Activated T-helper 17 cell treated with anti-CD3 and anti-CD28 coated beads, Interleukin-2, amount 50 U/mL, for 72 hours (primary cell): Measurements from ENCODE around the gene GEMIN4. TPM values are rescaled to one million over a fixed set of nuclear protein-coding genes. Genes with fewer than 3 reads are reported as not detected.

Source experiments
- ATAC-seq: fragments of 150-1000 bp; cut with Tn5 transposase; replicated peaks from 2 replicates; pipeline ENCODE4 v1.10.0; 2021; ENCODE audit warnings: mild to moderate bottlenecking, moderate library complexity
- H3K27ac Mint-ChIP-seq: one replicate; pipeline ENCODE4 v1.8.0; 2022; ENCODE audit warnings: mixed read lengths
- H3K27me3 Mint-ChIP-seq: one replicate; pipeline ENCODE4 v1.8.0; 2022; ENCODE audit warnings: mixed read lengths
- H3K36me3 Mint-ChIP-seq: one replicate; pipeline ENCODE4 v1.8.0; 2022; ENCODE audit warnings: low read depth, mild to moderate bottlenecking, mixed read lengths
- H3K4me1 Mint-ChIP-seq: one replicate; pipeline ENCODE4 v1.8.0; 2022; ENCODE audit warnings: mixed read lengths
- H3K4me3 Mint-ChIP-seq: one replicate; pipeline ENCODE4 v1.8.0; 2022; ENCODE audit warnings: mild to moderate bottlenecking, mixed read lengths
- H3K9me3 Mint-ChIP-seq: one replicate; pipeline ENCODE4 v1.8.0; 2022; ENCODE audit warnings: mixed read lengths
- total RNA-seq, 2 donors: library from RNA; stranded (reverse); gene quantifications; one replicate each; pipeline ENCODE4 v1.2.3, GENCODE V29; 2022

The GEMIN4 gene
- total RNA-seq, 2 donors from 2014 or later = 40.7 to 54.4 TPM

DNA sequence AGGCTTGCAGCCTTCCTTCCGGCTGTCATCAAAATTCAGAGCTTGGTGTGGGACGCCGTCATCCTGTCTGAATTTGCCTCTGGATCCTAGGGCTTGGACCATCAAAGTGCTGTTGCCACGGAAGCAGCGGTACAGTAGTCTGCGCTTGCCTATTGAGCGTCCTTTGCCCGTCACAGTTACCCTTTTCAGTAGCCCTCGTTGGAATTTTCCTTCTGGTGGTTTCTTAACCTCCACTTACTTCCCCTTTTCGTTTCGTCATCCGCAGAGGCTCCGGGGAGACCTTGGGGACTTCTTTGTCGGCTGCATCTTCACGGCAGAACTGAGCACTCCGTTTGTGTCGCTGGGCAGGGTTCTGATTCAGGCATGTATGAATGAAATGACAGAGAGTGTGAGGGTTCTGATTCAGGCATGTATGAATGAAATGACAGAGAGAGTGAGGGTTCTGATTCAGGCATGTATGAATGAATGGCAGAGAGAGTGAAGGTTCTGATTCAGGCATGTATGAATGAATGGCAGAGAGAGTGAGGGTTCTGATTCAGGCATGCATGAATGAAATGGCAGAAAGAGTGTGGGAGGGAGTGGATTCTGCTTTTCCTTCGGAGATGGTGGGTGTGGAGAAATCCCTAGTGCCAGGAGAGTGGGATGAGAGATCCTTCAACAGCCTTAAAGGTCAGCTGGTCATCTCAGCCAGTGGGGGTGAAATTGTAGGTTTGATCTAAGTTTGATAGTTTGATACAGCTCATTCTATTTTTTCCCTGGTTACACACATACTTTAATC, 11.6 kb downstream of the GEMIN4 start:
- H3K4me3 Mint-ChIP-seq = peak overlapping the region; percentile 45
- peak; percentile 92 for ATAC-seq
- H3K36me3 Mint-ChIP-seq = peaks cover 94% of the 10 kb centered on the region
- H3K27ac Mint-ChIP-seq = peak overlapping the region; percentile 64
- H3K27me3 Mint-ChIP-seq = no peaks in the 10 kb centered on the region
- no peaks in the 10 kb centered on the region for H3K9me3 Mint-ChIP-seq
- peaks cover 14% of the 10 kb centered on the region for H3K4me1 Mint-ChIP-seq

DNA sequence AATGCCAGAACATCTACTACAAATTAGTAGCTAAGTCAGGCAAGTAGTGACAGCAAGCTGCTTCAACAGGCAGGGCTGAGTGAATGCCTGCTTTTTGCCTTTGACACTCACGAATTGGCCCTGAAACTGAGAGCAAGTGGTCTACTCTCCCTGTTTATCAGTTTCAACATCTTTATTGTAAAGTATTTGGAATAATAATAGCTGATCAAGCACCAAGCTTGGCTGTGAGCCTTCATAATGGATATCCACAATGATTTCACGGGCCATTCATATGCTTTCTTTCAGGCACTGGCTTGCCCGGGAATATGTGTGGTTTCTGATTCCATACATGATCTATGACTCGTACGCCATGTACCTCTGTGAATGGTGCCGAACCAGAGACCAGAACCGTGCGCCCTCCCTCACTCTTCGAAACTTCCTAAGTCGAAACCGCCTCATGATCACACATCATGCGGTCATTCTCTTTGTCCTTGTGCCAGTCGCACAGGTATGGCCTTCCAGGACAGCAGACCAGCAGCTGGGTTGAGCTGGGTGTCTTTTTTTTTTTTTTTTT, 14.4 kb downstream of the GEMIN4 start:
- no peaks in the 10 kb centered on the region for H3K9me3 Mint-ChIP-seq
- no peak overlapping the region for H3K4me3 Mint-ChIP-seq
- H3K36me3 Mint-ChIP-seq = peaks cover 94% of the 10 kb centered on the region
- no peaks in the 10 kb centered on the region for H3K27me3 Mint-ChIP-seq
- H3K27ac Mint-ChIP-seq = no peak overlapping the region
- H3K4me1 Mint-ChIP-seq = peaks cover 22% of the 10 kb centered on the region
- no peak for ATAC-seq

DNA sequence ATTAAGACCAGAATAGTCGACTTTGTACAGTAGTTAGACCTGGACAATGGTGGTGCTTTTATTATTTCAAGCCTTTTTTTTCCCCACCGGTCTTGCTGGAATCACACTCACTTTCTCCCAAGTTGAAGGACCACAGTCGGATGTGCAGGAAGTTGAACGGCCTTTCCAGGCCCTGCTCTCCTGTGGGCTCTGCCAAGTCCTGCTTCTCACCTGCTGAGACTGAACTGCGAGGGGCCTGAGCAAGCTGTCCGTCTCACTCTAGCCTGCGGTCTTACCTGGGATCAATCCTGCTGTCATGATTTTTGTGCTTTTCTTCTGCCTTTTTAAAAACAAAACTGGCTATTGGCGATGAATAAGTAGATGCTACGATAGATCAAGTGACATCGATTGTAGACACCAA, 18.3 kb downstream of the GEMIN4 start:
- ATAC-seq = no peak

GRCh38 chr17:732902-733720, 19.0 kb downstream of the GEMIN4 start:
- Mint-ChIP-seq H3K4me3 (peak overlapping the region; percentile 93), H3K27me3 (no peaks in the 10 kb centered on the region), H3K27ac (peak overlapping the region; percentile 91), H3K9me3 (no peaks in the 10 kb centered on the region), H3K4me1 (peaks cover 8% of the 10 kb centered on the region), H3K36me3 (peaks cover 54% of the 10 kb centered on the region)
- peak; percentile 82 for ATAC-seq

More for the DNA sequence above, 18.3 kb downstream of the GEMIN4 start:
- no peaks in the 10 kb centered on the region for H3K27me3 Mint-ChIP-seq
- peak overlapping the region; percentile 91 for H3K27ac Mint-ChIP-seq
- H3K9me3 Mint-ChIP-seq = no peaks in the 10 kb centered on the region
- H3K4me3 Mint-ChIP-seq = peak overlapping the region; percentile 93
- H3K4me1 Mint-ChIP-seq = peaks cover 8% of the 10 kb centered on the region
- peaks cover 60% of the 10 kb centered on the region for H3K36me3 Mint-ChIP-seq

DNA sequence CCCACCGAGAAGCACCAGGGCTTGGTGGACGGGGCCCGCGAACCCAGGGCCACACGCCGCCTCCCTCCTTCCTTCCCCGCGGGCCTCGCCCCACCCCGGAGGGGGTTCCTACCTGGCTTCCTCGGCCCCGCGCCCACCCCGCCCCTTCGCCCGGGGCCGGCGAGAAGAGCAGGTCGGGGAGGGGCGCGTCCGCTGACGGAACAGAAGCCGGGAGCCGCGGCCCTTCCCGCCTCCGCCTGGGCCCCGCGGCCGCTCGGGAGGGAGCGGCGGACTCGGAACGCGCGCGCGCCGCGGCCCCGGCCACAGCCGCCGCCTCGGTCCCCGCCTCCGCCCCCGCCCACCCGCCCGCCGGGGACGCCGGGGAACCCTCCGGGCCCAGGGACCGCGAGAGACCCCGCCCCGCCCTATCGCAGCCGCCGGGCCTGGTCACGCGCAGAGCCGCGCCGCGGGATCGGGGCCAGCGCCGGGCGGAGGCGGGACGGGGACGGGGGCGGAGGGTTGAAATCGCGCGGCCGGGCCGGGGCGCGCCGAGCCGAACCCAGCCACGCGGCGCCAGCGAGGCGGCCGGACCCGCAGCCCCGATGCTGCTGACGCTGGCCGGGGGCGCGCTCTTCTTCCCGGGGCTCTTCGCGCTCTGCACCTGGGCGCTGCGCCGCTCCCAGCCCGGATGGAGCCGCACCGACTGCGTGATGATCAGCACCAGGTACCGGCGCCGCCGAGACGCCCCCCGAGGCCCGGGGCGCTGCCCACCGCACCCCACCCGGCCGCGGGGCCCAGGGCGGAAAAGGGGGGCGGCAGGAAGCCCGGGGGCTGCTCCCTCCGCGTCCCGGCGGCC, 19.8 kb downstream of the GEMIN4 start, which contains the start of gene TLCD3A:
TSS of gene TLCD3A (plus strand) at position 530 of the 835 bp plus-strand sequence. CDS start at position 582, 52 bp downstream.
- Mint-ChIP-seq H3K27me3 (no peaks in the 10 kb centered on the region), H3K36me3 (peaks cover 46% of the 10 kb centered on the region), H3K27ac (peak within 1 kb of the TSS; percentile 91), H3K4me3 (peak within 1 kb of the TSS; percentile 93), H3K9me3 (no peaks in the 10 kb centered on the region), H3K4me1 (peaks cover 8% of the 10 kb centered on the region)
- peak; percentile 66 for ATAC-seq

DNA sequence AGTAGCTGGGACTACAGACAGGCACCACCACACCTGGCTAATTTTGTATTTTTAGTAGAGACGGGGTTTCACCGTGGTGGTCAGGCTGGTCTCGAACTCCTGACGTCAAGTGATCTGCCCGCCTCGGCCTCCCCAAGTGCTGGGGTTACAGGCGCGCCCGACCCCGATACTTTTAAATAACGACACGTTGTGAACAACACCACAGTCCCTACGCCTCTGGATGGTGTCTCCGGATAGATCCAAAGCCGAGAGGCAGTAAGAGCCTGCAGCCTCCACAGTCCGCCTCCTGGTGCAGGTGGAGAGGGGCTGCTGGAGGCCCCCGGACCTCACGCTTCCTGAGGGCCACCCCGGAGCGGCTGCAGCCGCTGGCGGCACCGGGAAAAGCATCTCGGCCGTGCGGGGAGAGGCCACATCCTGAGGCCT, 20.4 kb downstream of the GEMIN4 start:
- ATAC-seq = peak; percentile 1
- Mint-ChIP-seq H3K4me1 (peaks cover 8% of the 10 kb centered on the region), H3K27me3 (peaks cover 3% of the 10 kb centered on the region), H3K36me3 (peaks cover 40% of the 10 kb centered on the region), H3K4me3 (peak overlapping the region; percentile 68), H3K27ac (peak overlapping the region; percentile 48), H3K9me3 (no peaks in the 10 kb centered on the region)

DNA sequence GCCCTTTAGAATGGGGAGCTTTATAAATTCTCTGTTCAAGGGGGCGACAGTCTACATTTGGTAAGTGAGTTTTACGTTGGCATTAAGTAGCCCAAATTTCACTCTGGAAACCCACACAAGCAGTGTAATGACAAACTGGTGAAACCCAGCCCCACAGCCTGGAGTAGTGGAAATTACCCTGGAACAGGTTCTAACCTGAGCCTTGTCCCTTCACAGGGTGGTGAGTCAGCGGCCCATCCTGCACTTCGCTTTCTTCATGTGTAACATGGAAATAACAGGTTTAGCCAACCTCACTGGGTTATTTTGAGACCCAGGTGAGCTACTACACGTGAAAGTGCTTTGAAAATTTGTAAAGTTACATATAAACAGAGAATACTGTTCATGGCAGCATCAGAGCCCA, 23.2 kb downstream of the GEMIN4 start:
- Mint-ChIP-seq H3K4me1 (peaks cover 5% of the 10 kb centered on the region), H3K4me3 (no peak overlapping the region), H3K9me3 (no peaks in the 10 kb centered on the region), H3K27me3 (peaks cover 3% of the 10 kb centered on the region), H3K27ac (no peak overlapping the region), H3K36me3 (peaks cover 12% of the 10 kb centered on the region)
- ATAC-seq = peak; percentile 15

GRCh38 chr17:726271-726919, 25.7 kb downstream of the GEMIN4 start:
- H3K27ac Mint-ChIP-seq = no peak overlapping the region
- H3K4me3 Mint-ChIP-seq = no peak overlapping the region
- peaks cover 3% of the 10 kb centered on the region for H3K27me3 Mint-ChIP-seq
- no peaks in the 10 kb centered on the region for H3K9me3 Mint-ChIP-seq
- no peaks in the 10 kb centered on the region for H3K36me3 Mint-ChIP-seq
- H3K4me1 Mint-ChIP-seq = no peaks in the 10 kb centered on the region
- no peak for ATAC-seq

- peaks cover 3% of the 10 kb centered on the region for H3K27me3 Mint-ChIP-seq
- no peak overlapping the region for H3K4me3 Mint-ChIP-seq
- no peaks in the 10 kb centered on the region for H3K36me3 Mint-ChIP-seq
- H3K9me3 Mint-ChIP-seq = no peaks in the 10 kb centered on the region
- no peaks in the 10 kb centered on the region for H3K4me1 Mint-ChIP-seq
- H3K27ac Mint-ChIP-seq = no peak overlapping the region
- ATAC-seq = no peak
Observed at GRCh38 chr17:725746-726145, 26.3 kb downstream of the GEMIN4 start.

- H3K4me3 Mint-ChIP-seq = no peak overlapping the region
- H3K27me3 Mint-ChIP-seq = peaks cover 3% of the 10 kb centered on the region
- no peak for ATAC-seq
- no peak overlapping the region for H3K27ac Mint-ChIP-seq
- H3K9me3 Mint-ChIP-seq = no peaks in the 10 kb centered on the region
- no peaks in the 10 kb centered on the region for H3K4me1 Mint-ChIP-seq
- H3K36me3 Mint-ChIP-seq = no peaks in the 10 kb centered on the region
Observed at GRCh38 chr17:725084-725483, 27.0 kb downstream of the GEMIN4 start.

DNA sequence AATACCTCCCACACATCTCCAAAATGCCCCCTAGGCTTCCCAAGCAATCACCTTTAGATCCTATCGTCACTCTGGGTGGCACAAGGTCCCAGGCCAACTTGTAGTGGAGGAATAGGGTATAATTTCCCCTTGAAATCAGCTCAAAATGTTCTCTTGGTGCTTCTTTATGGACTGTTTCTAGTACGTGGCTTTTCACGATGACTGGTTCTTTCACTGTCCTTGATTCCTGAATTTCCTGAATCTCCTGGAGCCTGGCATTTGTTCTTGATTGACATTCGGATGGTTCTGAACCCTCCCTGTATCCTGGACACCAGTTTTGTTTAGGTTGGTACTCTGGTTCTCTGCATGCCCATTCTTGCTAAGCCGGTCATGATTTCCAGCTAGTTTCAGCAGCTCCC, 30.5 kb downstream of the GEMIN4 start:
- Mint-ChIP-seq H3K4me1 (no peaks in the 10 kb centered on the region), H3K4me3 (no peak overlapping the region), H3K27me3 (no peaks in the 10 kb centered on the region), H3K36me3 (no peaks in the 10 kb centered on the region), H3K9me3 (no peaks in the 10 kb centered on the region), H3K27ac (no peak overlapping the region)
- ATAC-seq = no peak

DNA sequence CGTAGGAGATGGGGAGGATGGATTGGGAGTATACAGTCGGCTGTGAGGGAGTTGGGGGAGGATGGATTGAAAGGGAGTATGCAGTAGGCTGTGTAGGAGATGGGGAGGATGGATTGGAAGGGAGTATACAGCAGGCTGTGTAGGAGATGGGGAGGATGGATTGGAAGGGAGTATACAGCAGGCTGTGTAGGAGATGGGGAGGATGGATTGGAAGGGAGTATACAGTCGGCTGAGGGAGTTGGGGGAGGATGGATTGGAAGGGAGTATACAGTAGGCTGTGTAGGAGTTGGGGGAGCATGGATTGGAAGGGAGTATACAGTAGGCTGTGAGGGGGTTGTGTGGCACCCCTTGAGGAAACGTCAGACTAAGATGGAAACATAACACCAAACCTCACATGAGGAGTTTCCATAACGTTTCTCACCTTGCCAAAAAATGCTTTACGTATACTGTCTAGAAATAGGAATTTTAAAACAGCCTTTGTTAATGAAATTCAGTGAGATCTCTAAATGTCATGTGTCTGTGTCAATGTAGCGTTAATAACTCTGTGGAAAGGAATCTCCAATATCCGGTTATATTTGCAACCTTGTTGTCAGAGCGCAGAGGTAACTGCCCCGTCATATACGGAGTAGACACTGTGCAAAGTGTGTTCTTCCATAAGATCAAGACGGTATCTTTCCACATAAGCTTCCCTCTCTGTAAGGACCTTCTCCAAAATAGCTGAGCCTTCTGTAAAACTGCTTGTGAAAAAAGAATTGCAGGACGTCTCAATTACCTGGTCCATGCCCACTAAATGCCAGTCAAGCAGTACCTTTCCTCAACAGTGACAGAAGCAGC, 31.1 kb downstream of the GEMIN4 start:
- no peak for ATAC-seq
- H3K27ac Mint-ChIP-seq = no peak overlapping the region
- no peaks in the 10 kb centered on the region for H3K4me1 Mint-ChIP-seq
- H3K27me3 Mint-ChIP-seq = no peaks in the 10 kb centered on the region
- H3K36me3 Mint-ChIP-seq = no peaks in the 10 kb centered on the region
- no peak overlapping the region for H3K4me3 Mint-ChIP-seq
- H3K9me3 Mint-ChIP-seq = no peaks in the 10 kb centered on the region

- ATAC-seq = no peak
- H3K4me1 Mint-ChIP-seq = no peaks in the 10 kb centered on the region
- H3K36me3 Mint-ChIP-seq = no peaks in the 10 kb centered on the region
- no peaks in the 10 kb centered on the region for H3K9me3 Mint-ChIP-seq
- H3K27ac Mint-ChIP-seq = no peak overlapping the region
- no peaks in the 10 kb centered on the region for H3K27me3 Mint-ChIP-seq
- H3K4me3 Mint-ChIP-seq = no peak overlapping the region
Observed at GRCh38 chr17:718075-718474, 34.0 kb downstream of the GEMIN4 start.
